Fibroblast of lung (primary cell): ENCODE data around the gene SMIM45.

ENCODE experiments used
- DNase-seq, 2 donors: peaks; one replicate each; pipeline versions ENCODE4 v3.0.0 to v3.0.0-alpha.2; 2010; ENCODE audit warnings: low read depth in 2 of 2
- H2AFZ ChIP-seq: 2 replicates; pipeline ENCODE4 v1.5.1; 2012; ENCODE audit warnings: low read length, control low read depth, inconsistent platforms
- H3K27ac ChIP-seq: 2 replicates; pipeline ENCODE4 v1.5.1; 2011; ENCODE audit warnings: low read length, control low read depth; ENCODE audit not compliant: insufficient read depth
- H3K27me3 ChIP-seq: 2 replicates; pipeline ENCODE4 v1.5.1; 2011; ENCODE audit warnings: mild to moderate bottlenecking, low read length; ENCODE audit not compliant: control insufficient read depth, insufficient read depth
- H3K36me3 ChIP-seq: 2 replicates; pipeline ENCODE4 v1.5.1; 2011; ENCODE audit warnings: low read length; ENCODE audit not compliant: control insufficient read depth, insufficient read depth
- H3K4me1 ChIP-seq: 2 replicates; pipeline ENCODE4 v1.5.1; 2011; ENCODE audit warnings: low read length; ENCODE audit not compliant: control insufficient read depth, insufficient read depth; ENCODE audit errors: extremely low read depth
- H3K4me2 ChIP-seq: 2 replicates; pipeline ENCODE4 v1.5.1; 2011; ENCODE audit warnings: low read length, control low read depth; ENCODE audit not compliant: insufficient read depth; ENCODE audit errors: extremely low read depth
- H3K4me3 ChIP-seq, 4 experiments: fragments of 200-600 bp in 1 of 4; sonication (generic) in 1 of 4; replicated peaks in 1 of 4; 2 replicates each; pipeline ENCODE4 v1.5.1; 2011 to 2016; ENCODE audit warnings: low read length in 4 of 4, low read depth in 3 of 4, mild to moderate bottlenecking in 3 of 4, control low read depth in 2 of 4, inconsistent platforms in 1 of 4, mixed read lengths in 1 of 4; ENCODE audit not compliant: insufficient read depth in 1 of 4; ENCODE audit errors: control extremely low read depth in 1 of 4
- H3K79me2 ChIP-seq: 2 replicates; pipeline ENCODE4 v1.5.1; 2012; ENCODE audit warnings: mild to moderate bottlenecking, low read length, inconsistent platforms; ENCODE audit not compliant: control insufficient read depth, insufficient read depth
- H3K9ac ChIP-seq: 2 replicates; pipeline ENCODE4 v1.5.1; 2011; ENCODE audit warnings: mild to moderate bottlenecking, low read length, control low read depth; ENCODE audit not compliant: insufficient read depth
- H3K9me3 ChIP-seq: 2 replicates; pipeline ENCODE4 v1.5.1; 2012; ENCODE audit warnings: low read depth, low read length; ENCODE audit not compliant: control insufficient read depth, insufficient read depth
- H4K20me1 ChIP-seq: 2 replicates; pipeline ENCODE4 v1.5.1; 2011; ENCODE audit warnings: low read length; ENCODE audit not compliant: control insufficient read depth, insufficient read depth; ENCODE audit errors: extremely low read depth
- EZH2 ChIP-seq: IDR thresholded peaks from 2 replicates; pipeline ENCODE4 v1.5.1; 2012; ENCODE audit warnings: low read length, control low read depth, mild to moderate bottlenecking; ENCODE audit errors: missing control alignments
- TF ChIP-seq, protein P1 (sequence below), 2 donors: IDR thresholded peaks in 1 of 2; conservative IDR thresholded peaks in 1 of 2; 1 replicate in 1 of 2; 2 replicates in 1 of 2; pipeline ENCODE4 v1.5.1; 2011 to 2012; ENCODE audit warnings: low read length in 2 of 2, control low read depth in 1 of 2, inconsistent platforms in 1 of 2, low read depth in 1 of 2, mild to moderate bottlenecking in 1 of 2

Gene SMIM45

DNA sequence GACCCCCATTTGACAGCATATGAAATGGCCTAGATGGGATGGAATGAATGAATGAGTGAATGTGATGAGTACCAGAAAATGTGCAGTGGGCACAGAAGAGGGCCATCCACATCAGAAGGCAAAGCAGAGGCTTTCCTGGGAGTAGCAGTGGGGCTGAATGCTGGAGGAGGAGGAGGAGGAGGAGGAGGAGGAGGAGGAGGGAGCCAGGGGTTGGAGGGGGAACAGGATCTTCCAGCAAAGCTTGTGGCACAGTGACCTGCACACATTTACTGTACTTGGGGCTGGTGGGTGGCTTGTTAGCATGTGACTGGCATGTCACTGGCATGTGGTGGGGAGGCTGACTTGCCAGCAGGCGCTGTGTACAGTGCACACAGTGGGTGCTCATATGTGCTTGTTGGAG is 26.8 kb downstream of the SMIM45 start:
- Histone ChIP-seq H3K79me2 (no peaks in the 10 kb centered on the region), H3K27ac (no peak overlapping the region), H4K20me1 (no peaks in the 10 kb centered on the region), H3K9ac (no peak overlapping the region), H3K4me1 (no peaks in the 10 kb centered on the region), H3K27me3 (peaks cover 36% of the 10 kb centered on the region), H3K4me3 (no peak overlapping the region), H2AFZ (no peak overlapping the region), H3K4me2 (no peak overlapping the region), H3K36me3 (no peaks in the 10 kb centered on the region), H3K9me3 (no peaks in the 10 kb centered on the region)
- TF ChIP-seq, protein P1, sequence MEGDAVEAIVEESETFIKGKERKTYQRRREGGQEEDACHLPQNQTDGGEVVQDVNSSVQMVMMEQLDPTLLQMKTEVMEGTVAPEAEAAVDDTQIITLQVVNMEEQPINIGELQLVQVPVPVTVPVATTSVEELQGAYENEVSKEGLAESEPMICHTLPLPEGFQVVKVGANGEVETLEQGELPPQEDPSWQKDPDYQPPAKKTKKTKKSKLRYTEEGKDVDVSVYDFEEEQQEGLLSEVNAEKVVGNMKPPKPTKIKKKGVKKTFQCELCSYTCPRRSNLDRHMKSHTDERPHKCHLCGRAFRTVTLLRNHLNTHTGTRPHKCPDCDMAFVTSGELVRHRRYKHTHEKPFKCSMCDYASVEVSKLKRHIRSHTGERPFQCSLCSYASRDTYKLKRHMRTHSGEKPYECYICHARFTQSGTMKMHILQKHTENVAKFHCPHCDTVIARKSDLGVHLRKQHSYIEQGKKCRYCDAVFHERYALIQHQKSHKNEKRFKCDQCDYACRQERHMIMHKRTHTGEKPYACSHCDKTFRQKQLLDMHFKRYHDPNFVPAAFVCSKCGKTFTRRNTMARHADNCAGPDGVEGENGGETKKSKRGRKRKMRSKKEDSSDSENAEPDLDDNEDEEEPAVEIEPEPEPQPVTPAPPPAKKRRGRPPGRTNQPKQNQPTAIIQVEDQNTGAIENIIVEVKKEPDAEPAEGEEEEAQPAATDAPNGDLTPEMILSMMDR (conservative IDR thresholded peaks at IDR 0.05 in 1 of 2, IDR thresholded peaks at IDR 0.05 in 1 of 2; ENCODE audit: low read depth in 1 of 2, low read length in 2 of 2) = no peak
- no peak for TF ChIP-seq EZH2
- no peak for DNase-seq

- Histone ChIP-seq H3K9ac (no peak overlapping the region), H4K20me1 (no peaks in the 10 kb centered on the region), H3K4me3 (no peak overlapping the region), H3K27ac (no peak overlapping the region), H2AFZ (no peak overlapping the region), H3K27me3 (peaks cover 42% of the 10 kb centered on the region), H3K4me2 (no peak overlapping the region), H3K9me3 (no peaks in the 10 kb centered on the region), H3K36me3 (no peaks in the 10 kb centered on the region), H3K79me2 (no peaks in the 10 kb centered on the region), H3K4me1 (no peaks in the 10 kb centered on the region)
- TF ChIP-seq, protein P1 (conservative IDR thresholded peaks at IDR 0.05 in 1 of 2, IDR thresholded peaks at IDR 0.05 in 1 of 2; ENCODE audit: low read depth in 1 of 2, low read length in 2 of 2) = no peak
- TF ChIP-seq EZH2 = no peak
- no peak for DNase-seq
Measured at GRCh38 chr22:41979423-41980250, 27.7 kb downstream of the SMIM45 start.

DNA sequence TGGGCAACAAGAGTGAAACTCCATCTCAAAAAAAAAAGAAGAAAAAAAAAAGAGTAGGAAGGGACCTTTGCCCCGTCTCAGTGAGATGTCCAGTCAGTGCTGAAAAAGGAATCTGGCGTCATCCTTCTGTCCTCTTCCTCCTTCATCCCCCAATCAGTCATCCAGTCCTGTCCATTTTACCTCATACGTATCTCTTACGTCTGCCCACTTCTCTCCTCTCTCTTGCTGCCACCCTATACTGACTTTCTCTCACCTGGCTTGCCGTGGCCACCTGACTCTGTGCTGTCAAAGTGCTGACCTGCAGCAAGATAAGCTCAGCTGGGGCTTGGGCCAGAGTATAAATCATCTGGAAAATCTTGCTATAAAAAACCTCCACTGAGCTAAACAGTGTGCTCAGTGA is 30.9 kb downstream of the SMIM45 start:
- no peak overlapping the region for H3K4me2 ChIP-seq

More for the DNA sequence above, 30.9 kb downstream of the SMIM45 start:
- H3K36me3 ChIP-seq = no peaks in the 10 kb centered on the region
- H3K9ac ChIP-seq = no peak overlapping the region
- H3K79me2 ChIP-seq = no peaks in the 10 kb centered on the region
- no peak overlapping the region for H3K27ac ChIP-seq
- DNase-seq = no peak
- peaks cover 20% of the 10 kb centered on the region for H3K27me3 ChIP-seq
- no peak for TF ChIP-seq EZH2
- TF ChIP-seq, protein P1 (conservative IDR thresholded peaks at IDR 0.05 in 1 of 2, IDR thresholded peaks at IDR 0.05 in 1 of 2; ENCODE audit: low read depth in 1 of 2, low read length in 2 of 2) = no peak
- no peak overlapping the region for H2AFZ ChIP-seq
- H3K4me1 ChIP-seq = no peaks in the 10 kb centered on the region
- no peaks in the 10 kb centered on the region for H4K20me1 ChIP-seq
- no peaks in the 10 kb centered on the region for H3K9me3 ChIP-seq
- H3K4me3 ChIP-seq = no peak overlapping the region
